CD1c-positive myeloid dendritic cell (primary cell): ENCODE results near the gene ICOS.

Experiments used
- DNase-seq: peaks from one replicate; pipeline ENCODE4 v3.0.0-alpha.2; 2016; ENCODE audit errors: extremely low spot score

The ICOS gene

GRCh38 chr2:204010628-204011560 is 74.3 kb downstream of the ICOS start:
- no peak for DNase-seq
